Measurements from ENCODE around the gene FNDC5. TPM values are rescaled to one million over a fixed set of nuclear protein-coding genes. Genes with fewer than 3 reads are reported as not detected.

FNDC5 gene
- total RNA-seq, 1 donor from 2014 or later: not detected

DNA sequence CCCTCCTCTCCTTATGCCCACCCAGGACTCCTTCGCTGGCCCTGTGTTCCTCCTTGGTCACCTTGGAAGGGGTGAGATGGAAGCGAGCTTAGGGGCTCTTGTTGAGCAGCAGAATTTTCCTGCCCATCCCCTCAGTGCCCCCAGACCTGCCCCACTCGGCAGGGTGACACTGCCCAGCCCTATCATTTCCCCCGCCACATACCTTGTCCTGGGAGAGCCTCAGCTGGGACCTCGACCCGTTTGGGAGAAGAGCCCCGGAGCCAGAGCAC lies 1.4 kb upstream of the FNDC5 start:
- TF ChIP-seq, protein P1, sequence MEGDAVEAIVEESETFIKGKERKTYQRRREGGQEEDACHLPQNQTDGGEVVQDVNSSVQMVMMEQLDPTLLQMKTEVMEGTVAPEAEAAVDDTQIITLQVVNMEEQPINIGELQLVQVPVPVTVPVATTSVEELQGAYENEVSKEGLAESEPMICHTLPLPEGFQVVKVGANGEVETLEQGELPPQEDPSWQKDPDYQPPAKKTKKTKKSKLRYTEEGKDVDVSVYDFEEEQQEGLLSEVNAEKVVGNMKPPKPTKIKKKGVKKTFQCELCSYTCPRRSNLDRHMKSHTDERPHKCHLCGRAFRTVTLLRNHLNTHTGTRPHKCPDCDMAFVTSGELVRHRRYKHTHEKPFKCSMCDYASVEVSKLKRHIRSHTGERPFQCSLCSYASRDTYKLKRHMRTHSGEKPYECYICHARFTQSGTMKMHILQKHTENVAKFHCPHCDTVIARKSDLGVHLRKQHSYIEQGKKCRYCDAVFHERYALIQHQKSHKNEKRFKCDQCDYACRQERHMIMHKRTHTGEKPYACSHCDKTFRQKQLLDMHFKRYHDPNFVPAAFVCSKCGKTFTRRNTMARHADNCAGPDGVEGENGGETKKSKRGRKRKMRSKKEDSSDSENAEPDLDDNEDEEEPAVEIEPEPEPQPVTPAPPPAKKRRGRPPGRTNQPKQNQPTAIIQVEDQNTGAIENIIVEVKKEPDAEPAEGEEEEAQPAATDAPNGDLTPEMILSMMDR (IDR thresholded peaks at IDR 0.05; ENCODE audit: insufficient read depth, low read length, severe bottlenecking): no peak
- no peak for FAIRE-seq
- Histone ChIP-seq H3K27me3 (ENCODE audit: control insufficient read depth, insufficient read depth, low read length) (peaks cover 8% of the 10 kb centered on the region), H3K36me3 (ENCODE audit: control insufficient read depth, insufficient read depth, low read length) (no peaks in the 10 kb centered on the region), H3K4me3 (ENCODE audit: low read depth, low read length) (no peak overlapping the region)
- DNase-seq (ENCODE audit: low read depth): no peak

DNA sequence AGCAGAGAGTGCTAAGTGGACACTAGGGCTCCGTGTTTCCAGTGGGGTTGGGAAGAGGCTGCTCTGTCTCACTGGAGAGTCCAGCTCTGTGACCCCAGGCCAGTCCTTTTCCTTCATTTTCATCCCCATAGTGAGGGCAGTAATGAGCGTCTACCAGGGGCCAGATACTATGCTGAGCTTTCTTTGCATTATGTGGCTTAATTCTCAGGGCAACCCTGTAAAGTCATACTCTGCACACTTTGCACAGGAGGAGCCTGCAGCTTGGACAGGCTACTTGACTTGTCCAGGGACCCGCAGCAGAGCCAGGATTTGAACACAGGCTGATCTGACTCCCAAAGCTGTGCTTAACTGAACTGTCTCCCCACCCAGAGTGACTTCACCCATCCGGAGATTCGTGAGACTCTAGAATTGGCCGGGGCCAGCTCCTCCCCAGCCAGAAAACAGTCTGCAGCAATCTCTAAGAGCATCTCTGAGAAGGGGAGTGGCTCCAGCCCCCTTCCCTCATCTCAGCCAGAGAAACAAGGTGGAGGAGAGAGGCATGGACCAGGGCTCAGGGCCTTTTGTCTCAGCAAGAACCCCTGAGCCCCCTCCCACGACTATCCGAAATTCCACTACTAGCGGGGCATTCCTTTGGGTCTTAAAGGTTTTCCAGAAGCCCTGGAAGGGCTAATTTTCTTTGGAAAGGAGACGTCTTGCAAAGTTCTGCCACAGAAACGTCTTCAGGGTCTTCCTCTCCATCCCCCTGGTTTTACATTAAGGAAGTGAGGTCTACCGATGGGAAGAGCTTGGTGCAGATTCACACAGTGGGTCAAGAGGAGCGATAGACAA lies 866 bp upstream of the FNDC5 start:
- DNase-seq (ENCODE audit: low read depth): no peak
- no peak overlapping the region for H3K4me3 ChIP-seq (ENCODE audit: low read depth, low read length)
- TF ChIP-seq, protein P1 (IDR thresholded peaks at IDR 0.05; ENCODE audit: insufficient read depth, low read length, severe bottlenecking): no peak
- H3K27me3 ChIP-seq (ENCODE audit: control insufficient read depth, insufficient read depth, low read length): peaks cover 8% of the 10 kb centered on the region
- FAIRE-seq: no peak
- H3K36me3 ChIP-seq (ENCODE audit: control insufficient read depth, insufficient read depth, low read length): no peaks in the 10 kb centered on the region

DNA sequence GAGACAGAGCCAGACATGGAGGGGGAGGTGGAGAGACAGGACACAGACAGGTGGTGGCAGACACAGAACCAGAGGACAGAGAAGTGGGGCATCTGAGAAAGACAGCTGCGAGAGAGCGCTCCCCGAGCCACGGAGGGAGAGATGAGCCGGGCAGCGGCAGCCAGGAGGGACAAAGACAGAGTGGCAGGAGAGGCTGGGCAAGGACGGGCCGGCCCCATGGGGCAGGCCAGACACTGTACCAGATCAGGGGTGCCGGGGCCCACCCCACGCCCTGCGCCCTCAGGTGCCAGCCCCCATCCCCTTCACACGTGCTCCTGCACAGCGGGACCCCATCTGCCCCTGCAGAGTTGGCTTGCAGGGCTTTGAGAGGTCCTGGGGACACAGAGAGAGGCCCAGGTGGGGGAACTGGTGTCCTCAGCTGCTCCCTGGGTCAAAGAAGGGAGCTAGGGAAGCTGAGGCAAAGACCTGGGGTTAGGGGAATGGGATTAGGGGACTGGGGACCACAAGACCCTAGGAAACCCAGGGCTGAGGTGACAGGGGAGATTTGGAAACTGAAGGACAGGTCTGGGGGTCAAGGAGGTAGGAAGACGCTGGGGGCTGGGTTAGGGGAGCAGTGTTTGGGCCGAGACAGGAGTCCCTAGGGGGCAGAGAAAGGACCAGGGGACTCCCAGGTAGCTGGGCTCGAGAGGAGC lies 643 bp downstream of the FNDC5 start:
- TF ChIP-seq, protein P1 (IDR thresholded peaks at IDR 0.05; ENCODE audit: insufficient read depth, low read length, severe bottlenecking): no peak
- no peak for FAIRE-seq
- no peak overlapping the region for H3K4me3 ChIP-seq (ENCODE audit: low read depth, low read length)
- no peaks in the 10 kb centered on the region for H3K36me3 ChIP-seq (ENCODE audit: control insufficient read depth, insufficient read depth, low read length)
- no peak for DNase-seq (ENCODE audit: low read depth)
- H3K27me3 ChIP-seq (ENCODE audit: control insufficient read depth, insufficient read depth, low read length): peaks cover 8% of the 10 kb centered on the region

DNA sequence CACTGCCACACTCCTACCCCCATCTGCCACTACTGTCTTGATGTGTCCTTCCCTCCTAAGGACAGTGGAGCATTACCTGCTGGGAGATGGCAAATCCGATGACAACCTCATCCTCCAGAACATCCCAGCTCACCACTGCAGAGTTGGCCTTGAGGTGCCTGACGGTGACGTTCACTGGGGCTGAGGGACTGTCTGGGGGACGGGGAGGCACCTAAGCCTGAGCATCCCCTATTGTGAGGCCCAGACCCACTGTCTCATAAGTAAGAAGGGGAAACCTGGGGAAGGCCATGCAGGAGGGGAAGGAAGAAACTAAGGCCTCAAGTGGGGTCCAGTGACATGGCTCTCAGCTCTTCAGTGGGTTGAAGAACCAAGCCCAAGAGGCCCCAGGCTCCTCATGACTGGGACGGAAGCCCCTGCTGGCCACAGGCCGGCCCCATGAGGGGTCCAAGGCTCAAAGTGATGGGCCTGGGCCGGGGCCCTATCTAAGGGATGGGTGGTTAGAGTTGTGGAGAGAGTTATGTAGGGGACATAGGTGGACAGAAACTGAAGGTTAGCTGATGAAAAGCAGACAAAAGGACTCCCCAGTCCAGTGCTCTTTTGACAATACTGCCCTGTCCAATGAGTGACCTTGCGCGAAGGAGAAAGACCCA lies 1.8 kb downstream of the FNDC5 start:
- DNase-seq (ENCODE audit: low read depth) (no peak), FAIRE-seq (no peak)
- peaks cover 1% of the 10 kb centered on the region for H3K36me3 ChIP-seq (ENCODE audit: control insufficient read depth, insufficient read depth, low read length)
- peaks cover 8% of the 10 kb centered on the region for H3K27me3 ChIP-seq (ENCODE audit: control insufficient read depth, insufficient read depth, low read length)
- TF ChIP-seq, protein P1 (IDR thresholded peaks at IDR 0.05; ENCODE audit: insufficient read depth, low read length, severe bottlenecking): no peak
- no peak overlapping the region for H3K4me3 ChIP-seq (ENCODE audit: low read depth, low read length)

DNA sequence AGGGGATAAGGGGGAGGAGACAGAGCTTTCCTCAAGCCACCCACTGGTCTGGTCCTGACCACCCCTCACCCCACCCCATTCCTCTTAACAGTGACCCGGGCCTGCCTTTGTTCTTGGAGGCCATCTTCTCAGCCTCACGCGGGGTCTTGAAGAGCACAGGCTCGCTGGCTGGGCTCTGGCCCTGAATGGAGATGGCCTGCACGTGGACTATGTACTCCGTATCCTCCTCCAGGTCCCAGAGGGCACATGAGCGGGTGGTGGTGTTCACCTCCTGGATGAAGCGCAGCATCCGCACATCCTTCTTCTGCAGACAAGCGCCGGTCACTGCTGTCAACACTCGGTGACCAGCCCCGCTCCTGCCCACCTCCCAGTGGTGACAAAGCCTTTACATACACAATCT lies 2.6 kb downstream of the FNDC5 start:
- no peak overlapping the region for H3K4me3 ChIP-seq (ENCODE audit: low read depth, low read length)
- peaks cover 8% of the 10 kb centered on the region for H3K27me3 ChIP-seq (ENCODE audit: control insufficient read depth, insufficient read depth, low read length)
- peak; percentile 7 for FAIRE-seq
- peaks cover 3% of the 10 kb centered on the region for H3K36me3 ChIP-seq (ENCODE audit: control insufficient read depth, insufficient read depth, low read length)
- DNase-seq (ENCODE audit: low read depth): no peak
- TF ChIP-seq, protein P1 (IDR thresholded peaks at IDR 0.05; ENCODE audit: insufficient read depth, low read length, severe bottlenecking): no peak
